Spleen (tissue), 11 donors: ENCODE results near the gene USH2A. TPM values are rescaled to one million over a fixed set of nuclear protein-coding genes. Genes with fewer than 3 reads are reported as not detected.

ENCODE experiments used
- DNase-seq: peaks from one replicate; pipeline ENCODE4 v3.0.0-alpha.2; 2020
- H3K27ac ChIP-seq, 8 donors: fragments of 200-600 bp; sonication (generic) in 7 of 8; 1 replicate in 4 of 8; 2 replicates in 4 of 8; pipeline versions ENCODE4 v1.5.0 to v1.8.0; 2016 to 2021; ENCODE audit warnings: inconsistent platforms in 4 of 8, mild to moderate bottlenecking in 4 of 8, moderate library complexity in 1 of 8
- H3K27me3 ChIP-seq, 7 donors: fragments of 200-600 bp; sonication (generic) in 6 of 7; replicated peaks in 1 of 7; 1 replicate in 4 of 7; 2 replicates in 3 of 7; pipeline versions ENCODE4 v1.5.0 to v1.8.0; 2016 to 2021; ENCODE audit warnings: inconsistent platforms in 3 of 7, mild to moderate bottlenecking in 1 of 7
- H3K36me3 ChIP-seq, 6 donors: fragments of 200-600 bp; sonication (generic) in 5 of 6; 1 replicate in 4 of 6; 2 replicates in 2 of 6; pipeline versions ENCODE4 v1.5.0 to v1.8.0; 2016 to 2021; ENCODE audit warnings: inconsistent platforms in 2 of 6
- H3K4me1 ChIP-seq, 6 donors: fragments of 200-600 bp; sonication (generic) in 5 of 6; 1 replicate in 3 of 6; 2 replicates in 3 of 6; pipeline versions ENCODE4 v1.5.0 to v1.8.0; 2016 to 2021; ENCODE audit warnings: inconsistent platforms in 3 of 6
- H3K4me3 ChIP-seq, 8 donors: fragments of 200-600 bp; sonication (generic) in 7 of 8; 1 replicate in 4 of 8; 2 replicates in 4 of 8; pipeline versions ENCODE4 v1.5.0 to v1.8.0; 2016 to 2021; ENCODE audit warnings: inconsistent platforms in 4 of 8, mild to moderate bottlenecking in 4 of 8, moderate library complexity in 2 of 8
- H3K9me3 ChIP-seq, 8 donors: fragments of 200-600 bp; sonication (generic) in 7 of 8; 1 replicate in 4 of 8; 2 replicates in 4 of 8; pipeline versions ENCODE4 v1.5.0 to v1.8.0; 2016 to 2021; ENCODE audit warnings: inconsistent platforms in 4 of 8
- CTCF ChIP-seq, 11 experiments: fragments of 200-600 bp in 7 of 11; fragments of 450-650 bp in 4 of 11; sonication (generic) in 4 of 11; IDR thresholded peaks in 8 of 11; conservative IDR thresholded peaks in 3 of 11; 1 replicate in 7 of 11; 2 replicates in 4 of 11; pipeline versions ENCODE4 v1.4.0 to v1.8.0; 2016 to 2021; ENCODE audit warnings: antibody characterized with exemption in 11 of 11, inconsistent platforms in 4 of 11, mild to moderate bottlenecking in 1 of 11
- POLR2A ChIP-seq, 3 donors: fragments of 450-650 bp; IDR thresholded peaks; one replicate each; pipeline ENCODE4 v1.5.1; 2017; ENCODE audit warnings: antibody characterized with exemption in 3 of 3, mild to moderate bottlenecking in 1 of 3
- POLR2AphosphoS5 ChIP-seq, 3 donors: sonication (generic); formaldehyde crosslinking; IDR thresholded peaks; one replicate each; pipeline ENCODE4 v1.5.1; 2017; ENCODE audit warnings: antibody characterized with exemption in 3 of 3
- WGBS, 5 donors: extraction: QIAGEN DNeasy Blood & Tissue Kit in 3 of 5; methylation state at CpG; one replicate each; pipeline versions ENCODE4 v1.1.5 to v1.1.7; 2013 to 2018; 5-methylcytosine and 5-hydroxymethylcytosine counted together
- intact Hi-C: fragments of 100-400 bp; cut with DNase I; formaldehyde crosslinking; loops from one replicate; pipeline ENCODE4 v1.15.0; 2023; ENCODE audit warnings: low total_unique reads
- polyA plus RNA-seq, 3 donors: library from polyadenylated mRNA; stranded (reverse); fragments of 200-250 nt; gene quantifications; one replicate each; pipeline ENCODE4 v1.2.1, GENCODE V29; 2013
- total RNA-seq, 7 donors: library from RNA; depleted of rRNA in 3 of 7; stranded (reverse); fragments of >200 nt in 3 of 7; fragmentation: NEBNext Ultra II Directional in 4 of 7; extraction: Animal tissue kit (Norgen Biotek cat#: 25700) in 4 of 7; gene quantifications; one replicate each; pipeline versions ENCODE4 v1.1.0 to v1.2.1, GENCODE V29; 2016 to 2021
- donor health status: healthy with polysubstance abuse.
- donor health status: DM: no; HTN: no; CAD: no; lungs with moderate emphysema.
- donor health status: DM: no; HTN: no; CAD: no.
- donor health status: Bipolar disorder and iron deficiency.
- donor health status: healthy.
- donor health status: DM: no; HTN: no; CAD: no.
- donor health status: DM: yes; HTN: yes; CAD: no.

The USH2A gene
- total and polyA plus RNA-seq, 10 donors: under 0.01 TPM; not detected in 9

GRCh38 chr1:215926670-215927069 is 496.6 kb downstream of the USH2A start:
- H3K36me3 ChIP-seq: no peaks in the 10 kb centered on the region
- no peaks in the 10 kb centered on the region for H3K27me3 ChIP-seq
- no peak overlapping the region for H3K27ac ChIP-seq
- H3K4me3 ChIP-seq: no peak overlapping the region
- TF ChIP-seq CTCF (IDR thresholded peaks at IDR 0.05 in 8 of 11, conservative IDR thresholded peaks at IDR 0.05 in 3 of 11): no peak
- no peak for TF ChIP-seq POLR2AphosphoS5 (IDR thresholded peaks at IDR 0.05)
- H3K4me1 ChIP-seq: no peaks in the 10 kb centered on the region
- no peaks in the 10 kb centered on the region for H3K9me3 ChIP-seq
- DNase-seq: no peak
- intact Hi-C loops: no loop called here
- 89 to 97% (median 91%) methylated on average over 12 of the region's 12 CpGs for WGBS, 5 donors

- Histone ChIP-seq H3K4me3 (no peak overlapping the region), H3K9me3 (no peaks in the 10 kb centered on the region), H3K4me1 (no peaks in the 10 kb centered on the region), H3K27ac (no peak overlapping the region), H3K36me3 (no peaks in the 10 kb centered on the region), H3K27me3 (no peaks in the 10 kb centered on the region)
- TF ChIP-seq POLR2AphosphoS5 (IDR thresholded peaks at IDR 0.05) (no peak), CTCF (IDR thresholded peaks at IDR 0.05 in 8 of 11, conservative IDR thresholded peaks at IDR 0.05 in 3 of 11) (no peak), POLR2A (IDR thresholded peaks at IDR 0.05) (no peak)
- 52 to 73% (median 69%) methylated on average over 3 of the region's 3 CpGs for WGBS, 5 donors
- no peak for DNase-seq
- intact Hi-C loops: no loop called here
Measured at GRCh38 chr1:215923129-215923824, 500.0 kb downstream of the USH2A start.

GRCh38 chr1:215911406-215911968 is 511.8 kb downstream of the USH2A start:
- H3K4me3 ChIP-seq: no peak overlapping the region
- peaks cover 0 to 8% (median 0%) of the 10 kb centered on the region in 8 donors for H3K9me3 ChIP-seq
- no peaks in the 10 kb centered on the region for H3K36me3 ChIP-seq
- TF ChIP-seq POLR2A (IDR thresholded peaks at IDR 0.05): no peak
- TF ChIP-seq CTCF (IDR thresholded peaks at IDR 0.05 in 8 of 11, conservative IDR thresholded peaks at IDR 0.05 in 3 of 11): no peak
- TF ChIP-seq POLR2AphosphoS5 (IDR thresholded peaks at IDR 0.05): no peak
- no peaks in the 10 kb centered on the region for H3K4me1 ChIP-seq
- H3K27me3 ChIP-seq: no peaks in the 10 kb centered on the region
- WGBS, 5 donors: 85 to 95% (median 90%) methylated on average over 1 of the region's 1 CpG
- H3K27ac ChIP-seq: no peak overlapping the region
- intact Hi-C loops: no loop called here
- DNase-seq: no peak

- WGBS, 5 donors: 81 to 91% (median 86%) methylated on average over 6 of the region's 6 CpGs
- intact Hi-C loops: no loop called here
- no peak overlapping the region for H3K27ac ChIP-seq
- TF ChIP-seq POLR2AphosphoS5 (IDR thresholded peaks at IDR 0.05): no peak
- no peak for TF ChIP-seq CTCF (IDR thresholded peaks at IDR 0.05 in 8 of 11, conservative IDR thresholded peaks at IDR 0.05 in 3 of 11)
- TF ChIP-seq POLR2A (IDR thresholded peaks at IDR 0.05): no peak
- no peaks in the 10 kb centered on the region for H3K36me3 ChIP-seq
- H3K4me1 ChIP-seq: no peaks in the 10 kb centered on the region
- no peak overlapping the region for H3K4me3 ChIP-seq
- no peak for DNase-seq
- no peaks in the 10 kb centered on the region for H3K27me3 ChIP-seq
- H3K9me3 ChIP-seq: no peaks in the 10 kb centered on the region
Measured at GRCh38 chr1:215905493-215906115, 517.6 kb downstream of the USH2A start.
